ENCODE results near the gene NVL.
A peak's percentile ranks its signal among the peaks of the same experiment; 100 is the strongest.
"Not testable (repeated sequence)": the region's sequence is repeated elsewhere in the genome, so short reads cannot be mapped to it uniquely, and the experiment has no call there.

Gene NVL

GRCh38 chr1:224235813-224236493, 94.0 kb downstream of the NVL start:
- no peak for DNase-seq (ENCODE audit: low spot score)

DNA sequence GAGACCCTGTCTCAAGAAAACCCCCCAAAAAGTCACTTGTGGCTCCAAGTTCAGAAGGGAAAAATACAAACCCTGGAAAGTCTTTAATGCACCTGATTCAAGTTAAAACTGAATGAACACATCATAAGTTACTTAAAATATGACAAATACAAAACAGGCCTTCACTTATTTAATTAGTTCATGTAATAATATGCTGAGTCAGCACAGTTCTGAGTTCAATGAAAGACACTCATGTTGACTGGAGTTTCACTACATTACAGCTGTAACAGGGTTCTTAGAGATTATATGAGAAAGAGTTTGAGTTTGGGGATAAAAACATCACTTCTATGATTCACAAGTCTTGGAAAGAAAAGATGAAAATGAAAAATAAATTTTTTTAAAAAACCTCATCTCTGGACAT, 96.0 kb downstream of the NVL start:
- DNase-seq (ENCODE audit: low spot score), result no peak

DNA sequence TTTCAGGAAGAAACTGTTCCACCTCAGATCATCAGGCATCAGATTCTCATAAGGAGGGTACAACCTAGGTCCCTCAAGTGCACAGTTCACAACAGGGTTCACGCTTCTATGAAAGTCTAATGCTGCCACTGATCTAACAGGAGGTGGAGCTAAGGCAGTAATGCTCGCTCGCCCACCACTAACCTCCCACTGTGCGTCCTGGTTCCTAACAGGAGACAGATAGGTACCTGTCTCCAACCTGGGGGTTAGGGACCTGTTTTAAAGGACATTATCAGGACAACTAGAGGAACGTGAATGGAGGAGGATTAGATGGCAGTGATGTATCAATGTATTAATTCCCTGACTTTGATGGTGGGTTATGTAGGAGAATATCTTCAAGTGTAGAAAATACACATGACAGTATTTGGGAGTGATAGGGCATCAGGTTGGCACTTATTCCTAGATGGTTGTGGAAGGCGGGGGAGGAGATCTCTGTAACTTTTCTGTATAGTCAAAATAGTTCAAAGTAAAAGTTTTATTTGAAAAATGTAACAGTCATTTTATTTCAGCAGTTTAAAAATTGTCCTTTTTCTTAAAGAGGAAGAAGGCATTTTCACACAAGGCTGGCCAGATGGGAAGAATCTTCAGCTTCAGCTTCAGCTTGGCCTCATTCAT, 103.0 kb downstream of the NVL start:
- no peak for DNase-seq (ENCODE audit: low spot score)

DNA sequence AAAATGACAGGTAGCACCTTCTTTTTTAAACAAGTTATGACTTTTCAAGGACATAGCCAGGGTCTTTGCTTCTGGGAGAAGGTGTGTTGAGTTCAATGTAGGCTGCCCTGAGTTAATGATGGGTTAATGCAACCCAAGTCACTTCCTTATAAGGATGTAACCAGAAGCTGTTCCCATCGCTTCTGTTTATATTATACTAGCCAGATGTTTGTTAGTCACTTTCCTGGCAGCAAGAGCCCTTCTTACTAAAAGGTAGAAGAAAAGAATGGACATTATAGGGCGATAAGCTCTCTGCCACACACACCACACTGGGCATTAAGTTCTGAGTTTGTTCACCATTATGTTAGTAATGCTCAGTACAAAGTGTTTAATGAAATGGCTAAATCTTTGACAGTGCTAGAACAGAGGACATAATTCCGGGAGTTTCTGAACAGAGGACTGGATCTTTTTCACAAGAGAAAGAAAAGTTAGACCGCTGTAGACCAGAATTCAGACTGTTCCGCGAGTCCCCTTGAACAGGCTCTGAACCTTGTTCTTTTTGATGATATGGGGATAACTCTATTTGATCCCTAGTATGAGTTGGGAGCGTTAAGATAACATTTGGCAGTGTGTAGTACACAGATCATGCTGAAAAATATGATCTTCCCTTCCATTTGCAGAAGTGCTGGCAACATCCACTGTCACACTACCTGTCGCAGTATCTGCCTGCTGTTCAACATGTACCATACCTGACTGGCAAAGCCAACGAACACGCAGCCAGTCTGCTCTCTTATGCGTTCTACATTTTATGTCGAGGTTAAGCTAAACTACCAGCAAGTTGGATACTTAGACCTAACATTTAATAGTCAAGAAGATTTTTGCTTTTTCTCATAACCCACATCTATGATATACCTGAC, 105.9 kb downstream of the NVL start:
- no peak for DNase-seq (ENCODE audit: low spot score)

- no peak for DNase-seq (ENCODE audit: low spot score)
Observed at GRCh38 chr1:224219612-224220059, 110.3 kb downstream of the NVL start.

- DNase-seq (ENCODE audit: low spot score), result no peak
Observed at GRCh38 chr1:224219011-224219611, 110.9 kb downstream of the NVL start.

GRCh38 chr1:224217655-224218623, 112.0 kb downstream of the NVL start:
- DNase-seq (ENCODE audit: low spot score), result no peak

DNA sequence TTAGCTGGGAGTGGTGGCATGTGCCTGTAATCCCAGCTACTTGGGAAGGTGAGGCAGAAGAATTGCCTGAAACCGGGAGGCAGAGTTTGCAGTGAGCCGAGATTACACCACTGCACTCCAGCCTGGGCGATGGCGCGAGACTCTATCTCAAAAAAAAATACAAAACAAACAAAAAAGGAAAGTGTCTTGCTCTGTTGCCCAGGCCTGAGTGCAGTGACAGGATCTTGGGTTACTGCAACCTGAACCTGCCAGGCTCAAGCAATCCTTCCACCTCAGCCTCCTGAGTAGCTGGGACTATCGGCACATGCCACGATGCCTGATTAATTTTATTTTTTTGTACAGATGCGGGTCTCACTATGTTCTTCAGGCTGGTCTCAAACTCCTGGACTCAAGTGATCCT, 113.6 kb downstream of the NVL start:
- no peak for DNase-seq (ENCODE audit: low spot score)

GRCh38 chr1:224213438-224214119, 116.4 kb downstream of the NVL start:
- no peak for DNase-seq (ENCODE audit: low spot score)

GRCh38 chr1:224212618-224213061, 117.3 kb downstream of the NVL start:
- no peak for DNase-seq (ENCODE audit: low spot score)

GRCh38 chr1:224211206-224211962, 118.6 kb downstream of the NVL start:
- DNase-seq (ENCODE audit: low spot score), result no peak

GRCh38 chr1:224205931-224206538, 123.9 kb downstream of the NVL start:
- not testable (repeated sequence) for DNase-seq (ENCODE audit: low spot score)

- DNase-seq (ENCODE audit: low spot score), result peak; percentile 22
Observed at GRCh38 chr1:224205438-224205840, 124.5 kb downstream of the NVL start.

- peak; percentile 7 for DNase-seq (ENCODE audit: low spot score)
Observed at GRCh38 chr1:224203243-224204016, 126.5 kb downstream of the NVL start.

DNA sequence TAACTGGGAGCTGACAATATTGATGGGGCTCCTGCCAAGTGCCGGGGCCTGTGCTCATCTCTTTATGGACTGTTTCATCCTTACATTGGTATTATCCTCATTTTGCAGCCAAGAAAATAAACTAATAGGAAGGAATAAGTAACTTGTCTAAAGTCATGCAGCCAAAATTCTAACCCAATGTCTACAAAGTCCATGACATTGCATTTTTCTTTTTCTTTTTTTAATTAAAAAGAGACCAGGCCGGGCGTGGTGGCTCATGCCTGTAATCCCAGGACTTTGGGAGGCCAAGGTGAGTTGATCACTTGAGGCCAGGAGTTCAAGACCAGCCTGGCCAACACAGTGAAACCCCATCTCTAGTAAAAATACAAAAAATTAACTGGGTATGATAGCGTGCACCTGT, 128.1 kb downstream of the NVL start:
- DNase-seq (ENCODE audit: low spot score), result no peak

- no peak for DNase-seq (ENCODE audit: low spot score)
Observed at GRCh38 chr1:224201383-224201782, 128.6 kb downstream of the NVL start.

- DNase-seq (ENCODE audit: low spot score), result no peak
Observed at GRCh38 chr1:224199679-224200078, 130.3 kb downstream of the NVL start.

GRCh38 chr1:224198572-224198971, 131.4 kb downstream of the NVL start:
- DNase-seq (ENCODE audit: low spot score), result no peak
